Lung microvascular endothelial cell (primary cell): Measurements from ENCODE around the gene RFX1. TPM values are rescaled to one million over a fixed set of nuclear protein-coding genes. Genes with fewer than 3 reads are reported as not detected.

ENCODE experiments used
- DNase-seq, 2 donors: peaks; one replicate each; pipeline versions ENCODE4 v3.0.0 to v3.0.0-alpha.2; 2010; ENCODE audit warnings: low read depth in 2 of 2
- total RNA-seq: library from RNA; depleted of rRNA; stranded (reverse); fragments of >200 nt; gene quantifications from 2 replicates; pipeline ENCODE4 v1.2.1, GENCODE V29; 2014

Gene RFX1
- total RNA-seq, 1 donor from 2014 or later = 2.2 TPM

DNA sequence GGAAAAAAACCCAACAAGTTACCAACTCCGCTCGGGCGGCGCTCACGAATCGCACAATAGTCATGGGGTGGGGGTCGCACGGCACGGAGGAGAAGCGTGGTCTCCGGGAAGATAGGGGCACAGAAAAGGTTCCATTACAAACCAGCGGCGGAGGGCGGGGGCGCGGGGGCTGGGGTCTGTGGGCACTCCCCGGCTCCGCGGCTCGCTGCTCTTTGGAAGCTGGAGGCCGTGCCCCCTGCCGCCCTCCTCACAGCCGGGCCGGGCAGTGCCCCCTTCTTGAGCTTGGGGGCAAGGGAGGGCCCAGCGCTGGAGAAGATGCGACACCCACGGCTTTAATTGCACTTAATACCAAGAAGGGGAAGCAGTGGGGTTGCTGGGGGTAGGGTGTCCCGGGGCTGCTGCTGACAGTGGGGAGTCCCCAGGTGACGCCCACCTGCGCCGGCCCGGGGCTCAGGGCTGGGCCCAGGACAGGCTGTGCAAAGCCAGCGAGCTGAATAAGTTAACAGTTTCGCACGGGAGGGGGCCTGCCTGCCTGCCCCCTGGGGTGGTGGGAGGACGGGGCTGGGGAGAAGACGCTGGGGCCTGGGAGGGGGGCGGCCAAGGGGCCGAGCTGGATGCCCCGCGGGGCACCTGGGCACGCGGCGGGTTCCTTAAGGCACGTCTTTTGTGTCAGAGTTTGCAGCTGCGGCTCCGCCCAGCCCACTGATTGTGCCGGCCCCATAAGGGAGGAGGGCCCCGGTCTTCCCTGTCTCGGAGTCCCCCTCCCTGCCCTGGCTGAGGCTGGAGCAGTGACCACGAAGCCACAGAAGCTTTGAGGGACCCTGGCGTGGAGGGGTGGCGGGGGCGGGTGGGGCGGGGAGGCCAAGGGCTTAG lies 44.1 kb downstream of the RFX1 start:
- DNase-seq = no peak

DNA sequence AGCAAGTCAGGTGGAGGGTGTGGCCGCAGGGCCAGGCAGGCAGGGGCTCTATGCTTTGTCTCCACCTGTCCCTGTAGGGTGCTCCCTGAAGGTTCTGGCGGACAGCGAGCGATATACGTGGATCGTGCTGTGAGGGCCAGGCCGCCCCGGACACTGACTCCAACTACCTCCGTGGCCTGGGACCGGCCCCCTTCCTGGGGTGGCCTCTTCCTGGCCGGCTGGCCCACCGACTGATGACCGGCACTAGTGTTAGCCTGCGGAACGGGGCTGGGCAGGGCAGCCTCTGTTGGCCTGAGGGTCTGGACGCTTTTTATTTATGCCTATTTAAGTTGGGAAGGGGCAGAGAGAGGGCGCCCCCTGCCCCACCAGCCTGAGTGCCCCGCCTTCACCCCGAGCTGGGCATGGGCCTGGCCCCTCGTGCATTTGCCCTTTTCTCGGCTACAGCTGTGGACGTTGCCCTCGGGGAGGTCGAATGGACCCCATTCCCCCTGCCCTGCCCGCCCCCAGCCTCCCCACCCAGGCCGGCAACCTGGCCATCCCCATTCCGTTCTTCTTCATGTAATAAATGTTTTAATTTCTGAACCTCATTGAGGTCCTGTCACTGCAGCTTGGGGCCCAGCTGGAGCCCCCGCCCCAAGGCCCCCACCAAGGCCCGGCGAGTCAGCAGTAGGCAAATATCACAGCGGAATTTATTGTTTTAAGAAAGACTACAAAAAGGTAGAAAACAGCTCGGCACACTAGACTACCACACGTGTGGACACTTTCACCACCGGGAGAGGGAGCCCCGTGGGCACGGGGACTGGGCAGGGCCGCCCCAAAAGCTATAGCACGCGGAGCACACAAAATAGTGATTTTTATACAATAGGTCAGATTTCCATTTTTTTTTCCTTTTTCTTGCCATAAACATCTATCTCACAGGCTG lies 45.0 kb downstream of the RFX1 start:
- no peak for DNase-seq

DNA sequence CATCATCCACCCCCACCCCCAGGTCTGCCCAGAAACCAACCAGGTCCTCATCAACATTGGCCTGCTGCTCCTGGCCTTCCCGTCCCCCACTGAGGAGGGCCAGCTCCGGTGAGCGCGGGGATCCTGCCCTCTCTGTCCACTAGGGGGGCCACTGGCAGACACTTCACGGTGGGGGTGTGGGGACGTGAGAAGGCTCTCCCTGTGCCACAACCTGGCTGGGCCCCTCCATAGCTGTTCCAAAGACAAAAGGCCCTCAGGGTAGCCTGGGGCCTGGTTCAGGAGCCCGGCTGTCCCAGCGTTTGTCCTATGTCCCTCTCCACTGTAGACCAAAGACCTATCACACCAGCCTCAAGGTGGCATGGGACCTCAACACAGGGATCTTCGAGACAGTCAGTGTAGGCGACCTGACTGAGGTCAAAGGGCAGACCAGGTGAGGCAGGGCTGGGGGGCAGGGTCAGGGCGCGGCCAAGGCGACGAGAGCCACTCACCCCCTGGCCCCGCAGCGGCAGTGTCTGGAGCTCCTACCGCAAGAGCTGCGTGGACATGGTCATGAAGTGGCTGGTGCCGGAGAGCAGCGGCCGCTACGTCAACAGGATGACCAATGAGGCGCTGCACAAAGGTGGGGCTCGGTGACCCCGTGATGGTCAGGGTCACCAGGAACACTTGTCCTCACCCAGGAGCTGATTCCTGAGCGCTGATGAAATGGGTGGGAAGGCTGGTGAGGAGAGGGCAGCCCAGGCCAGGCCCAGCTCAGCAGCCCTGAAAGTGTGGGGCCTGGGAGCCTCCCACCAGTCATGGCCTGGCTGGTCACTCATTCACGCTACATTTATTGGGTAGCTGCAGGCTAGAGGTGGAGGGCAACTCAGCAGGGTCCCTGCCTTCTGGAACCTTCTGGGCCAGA lies 45.9 kb downstream of the RFX1 start:
- DNase-seq = peak; percentile 20 to 38

DNA sequence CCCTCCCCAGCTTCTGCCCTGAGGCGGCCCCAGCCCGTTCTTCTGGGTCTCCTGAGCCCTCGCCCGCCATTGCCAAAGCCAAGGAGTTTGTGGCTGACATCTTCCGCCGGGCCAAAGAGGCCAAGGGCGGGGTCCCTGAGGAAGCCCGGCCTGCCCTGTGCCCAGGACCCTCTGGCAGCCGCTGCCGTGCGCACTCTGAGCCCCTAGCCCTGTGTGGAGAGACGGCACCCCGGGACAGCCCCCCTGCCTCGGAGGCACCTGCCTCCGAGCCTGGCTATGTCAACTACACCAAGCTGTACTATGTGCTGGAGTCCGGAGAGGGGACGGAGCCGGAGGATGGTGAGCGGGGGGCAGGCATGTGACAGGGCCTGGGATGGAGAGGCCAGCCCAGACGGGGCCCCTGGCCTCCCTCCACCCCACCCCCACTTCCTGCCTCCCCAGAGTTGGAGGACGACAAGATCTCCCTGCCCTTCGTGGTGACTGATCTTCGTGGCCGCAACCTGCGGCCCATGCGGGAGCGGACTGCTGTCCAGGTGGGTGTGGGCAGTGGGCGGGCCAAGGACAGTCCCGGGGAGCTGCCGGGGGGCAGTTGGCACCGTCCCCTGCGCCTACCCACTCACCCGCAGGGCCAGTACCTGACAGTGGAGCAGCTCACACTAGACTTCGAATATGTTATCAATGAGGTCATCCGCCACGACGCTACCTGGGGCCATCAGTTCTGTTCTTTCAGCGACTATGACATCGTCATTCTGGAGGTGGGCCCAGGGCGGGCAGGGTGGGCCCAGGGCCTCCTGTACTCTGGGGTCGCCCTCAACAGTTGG lies 46.8 kb downstream of the RFX1 start:
- no peak for DNase-seq

DNA sequence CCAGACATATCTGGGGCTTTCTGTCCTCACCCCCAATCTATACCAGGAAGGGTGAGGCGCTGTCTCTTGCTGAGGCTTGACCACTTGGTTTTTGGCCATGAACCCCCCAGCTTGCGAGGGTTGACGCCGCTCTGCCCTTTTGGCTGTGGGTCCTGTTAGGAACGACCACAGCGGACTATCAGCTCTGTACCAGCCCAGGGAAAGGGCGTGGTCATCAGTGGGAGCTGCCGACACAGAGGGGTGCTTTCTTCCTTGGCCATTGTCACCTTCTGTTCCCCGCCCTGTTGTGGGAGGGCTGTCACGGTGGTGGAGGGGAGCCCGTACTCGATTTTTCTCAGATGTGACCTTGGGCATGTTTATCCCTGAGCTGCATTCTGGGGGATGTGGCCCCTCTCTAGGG lies 48.1 kb downstream of the RFX1 start:
- DNase-seq = no peak

DNA sequence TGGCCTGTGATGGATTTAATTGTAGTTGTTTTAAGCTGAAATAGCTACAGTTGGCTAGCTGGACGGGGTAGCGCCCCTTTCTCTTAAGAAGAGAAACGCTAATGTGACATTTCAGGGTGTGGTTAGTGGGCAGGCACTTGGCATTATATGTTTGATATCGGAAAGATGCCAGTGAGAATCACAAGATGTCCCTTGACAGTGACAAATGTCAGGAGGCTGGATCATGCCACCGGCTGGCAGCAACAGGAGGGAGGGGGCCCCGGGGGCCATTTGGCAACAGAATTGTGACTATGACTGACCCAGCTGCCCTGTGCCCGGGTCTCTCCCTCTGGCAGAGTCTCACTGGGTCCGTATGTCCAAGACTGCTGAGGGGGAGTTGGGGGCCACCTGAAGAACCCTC lies 49.1 kb downstream of the RFX1 start:
- DNase-seq = no peak

DNA sequence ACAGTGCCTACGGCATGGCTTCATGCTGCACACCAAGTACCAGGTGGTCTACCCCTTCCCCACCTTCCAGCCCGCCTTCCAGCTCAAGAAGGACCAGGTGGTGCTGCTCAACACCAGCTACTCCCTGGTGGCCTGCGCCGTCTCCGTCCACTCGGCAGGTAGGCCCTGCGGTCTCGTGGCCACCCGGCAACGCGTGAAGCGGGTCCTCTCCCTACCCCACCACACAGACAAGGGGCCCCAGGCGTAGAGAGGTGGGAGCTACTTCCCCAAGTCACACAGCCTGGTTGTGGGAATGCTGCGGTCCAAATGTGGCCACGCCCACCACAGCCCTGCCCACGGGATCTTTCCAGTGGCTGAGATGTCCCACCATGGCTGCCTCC lies 49.8 kb downstream of the RFX1 start:
- DNase-seq = no peak

DNA sequence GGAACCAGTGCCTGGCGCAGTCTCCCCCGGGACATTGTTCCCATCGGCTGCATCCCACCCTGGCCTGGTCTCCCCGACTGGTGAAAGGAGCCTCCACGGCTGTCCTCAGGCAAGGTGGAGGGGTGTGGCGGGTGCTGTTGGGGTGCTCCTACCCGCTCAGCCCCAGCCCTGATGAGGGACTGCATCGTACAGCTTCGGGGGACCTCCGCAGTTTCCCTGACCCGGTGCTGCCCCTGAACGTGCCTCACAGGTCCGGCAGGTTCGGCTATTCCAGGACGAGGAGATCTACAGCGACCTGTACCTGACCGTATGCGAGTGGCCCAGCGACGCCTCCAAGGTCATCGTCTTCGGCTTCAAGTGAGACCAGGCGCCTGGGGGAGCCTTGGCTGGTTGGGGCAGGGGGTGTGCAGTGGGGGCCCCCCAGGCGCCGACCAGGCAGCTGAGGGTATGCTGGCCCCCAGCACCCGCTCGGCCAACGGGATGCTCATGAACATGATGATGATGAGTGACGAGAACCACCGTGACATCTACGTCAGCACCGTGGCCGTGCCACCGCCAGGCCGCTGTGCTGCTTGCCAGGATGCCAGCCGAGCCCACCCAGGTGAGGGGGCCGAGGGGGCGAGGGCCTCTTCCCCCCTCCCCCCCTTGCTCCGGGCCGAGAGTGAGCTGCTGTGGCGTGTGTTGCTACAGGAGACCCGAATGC lies 50.3 kb downstream of the RFX1 start:
- DNase-seq = no peak

DNA sequence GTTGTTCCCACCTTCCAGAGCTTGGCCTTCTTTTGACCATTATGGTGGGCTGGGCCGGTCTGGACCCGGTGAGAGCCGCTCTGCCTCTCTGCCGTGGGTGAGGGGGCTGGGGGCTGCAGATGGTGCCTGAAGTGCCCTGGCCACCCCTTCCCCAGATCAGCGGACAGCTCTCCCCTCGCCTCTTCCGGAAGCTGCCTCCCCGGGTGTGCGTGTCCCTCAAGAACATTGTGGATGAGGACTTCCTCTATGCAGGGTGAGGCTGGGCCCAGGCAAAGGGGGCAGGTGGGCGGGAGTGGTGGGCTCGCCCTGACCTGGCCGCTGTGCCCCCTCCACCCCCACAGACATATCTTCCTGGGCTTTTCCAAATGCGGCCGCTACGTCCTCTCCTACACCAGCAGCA lies 51.9 kb downstream of the RFX1 start:
- no peak for DNase-seq

DNA sequence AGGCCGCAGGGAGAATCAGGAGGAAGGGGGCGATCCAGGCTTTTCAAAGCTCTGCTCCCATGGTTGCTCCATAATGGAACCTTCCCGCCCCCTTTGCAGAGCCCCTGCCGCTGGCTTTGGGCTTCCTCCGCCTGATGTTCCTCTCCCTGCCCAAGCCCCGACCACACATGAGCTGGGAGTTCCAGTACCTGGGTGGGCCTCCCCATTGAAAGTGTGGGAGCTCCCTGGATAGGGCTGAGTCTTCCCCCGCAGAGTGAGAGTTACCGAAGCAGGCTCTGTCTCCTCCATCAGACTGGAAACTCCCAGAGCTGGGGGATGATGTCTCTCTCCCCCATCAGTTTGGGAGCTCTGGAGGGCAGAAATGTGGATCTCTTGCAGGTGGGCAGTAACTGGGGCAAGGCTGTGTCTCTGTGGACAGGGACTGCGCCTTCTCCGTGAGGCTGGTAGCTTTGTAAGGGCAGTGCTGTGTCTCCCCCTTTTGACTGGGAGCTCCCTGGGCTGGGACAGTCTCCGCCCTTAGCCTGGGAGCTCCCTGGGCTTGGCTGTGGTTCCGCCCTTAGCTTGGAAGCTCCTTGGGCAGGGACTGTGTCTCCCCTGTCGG lies 53.1 kb downstream of the RFX1 start:
- DNase-seq = peak; percentile 17 to 54

DNA sequence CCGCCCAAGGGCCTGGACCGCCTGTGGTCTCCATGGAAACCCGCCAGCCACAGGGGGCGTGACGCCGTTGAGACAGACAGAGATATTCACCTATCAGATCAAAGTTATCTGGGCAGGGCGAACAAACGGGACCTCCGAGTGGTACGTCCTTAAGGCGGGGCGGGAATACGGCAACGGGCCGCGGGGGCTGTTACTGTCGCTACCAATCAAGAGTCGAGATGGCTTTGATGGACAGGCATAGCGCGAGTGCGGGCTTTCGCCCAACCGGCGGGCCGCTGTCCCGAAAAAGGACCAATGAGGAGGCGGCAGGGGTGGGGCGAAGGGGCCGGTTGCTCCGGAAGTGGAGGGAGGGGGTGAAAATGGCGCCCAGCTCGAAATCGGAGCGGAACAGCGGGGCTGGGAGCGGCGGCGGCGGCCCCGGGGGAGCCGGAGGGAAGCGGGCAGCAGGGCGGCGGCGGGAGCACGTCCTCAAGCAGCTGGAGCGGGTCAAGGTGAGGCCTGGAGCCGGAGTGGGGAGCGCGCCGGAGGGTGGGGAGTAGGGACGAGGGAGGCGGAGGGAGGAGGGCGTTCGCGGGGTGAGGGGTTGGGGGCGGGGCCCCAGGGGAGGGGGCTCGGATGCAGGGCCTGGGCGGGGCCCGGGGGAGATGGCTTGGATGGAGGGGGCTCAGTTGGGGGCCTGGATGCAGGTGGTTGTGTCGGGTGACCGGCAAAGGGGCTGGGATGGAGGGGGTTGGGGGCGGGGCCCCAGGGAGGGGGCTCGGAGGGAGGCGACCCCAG lies 53.8 kb downstream of the RFX1 start, which contains the start of gene DCAF15:
Gene DCAF15 (plus strand): TSS at position 356 of the 777 bp plus-strand sequence. CDS start 4 bp downstream, at position 360.
- DNase-seq = peak; percentile 100

DNA sequence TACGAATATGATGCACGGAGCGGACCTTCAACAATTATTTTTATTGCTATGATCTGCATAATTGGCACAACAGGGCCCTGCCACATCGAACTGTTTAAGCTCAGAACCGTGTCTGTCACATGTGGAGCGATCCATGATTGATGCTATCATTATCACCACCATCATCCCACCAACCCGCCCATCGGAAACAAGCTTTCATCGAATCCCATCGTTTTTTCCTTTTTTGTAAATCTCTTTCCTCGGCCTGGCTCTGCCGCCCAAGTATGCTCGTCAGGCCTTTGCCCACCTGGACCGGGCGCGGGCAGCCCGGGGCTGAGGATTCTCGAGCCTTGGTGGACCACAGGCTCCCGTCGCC lies 54.3 kb downstream of the RFX1 start:
- DNase-seq = no peak

DNA sequence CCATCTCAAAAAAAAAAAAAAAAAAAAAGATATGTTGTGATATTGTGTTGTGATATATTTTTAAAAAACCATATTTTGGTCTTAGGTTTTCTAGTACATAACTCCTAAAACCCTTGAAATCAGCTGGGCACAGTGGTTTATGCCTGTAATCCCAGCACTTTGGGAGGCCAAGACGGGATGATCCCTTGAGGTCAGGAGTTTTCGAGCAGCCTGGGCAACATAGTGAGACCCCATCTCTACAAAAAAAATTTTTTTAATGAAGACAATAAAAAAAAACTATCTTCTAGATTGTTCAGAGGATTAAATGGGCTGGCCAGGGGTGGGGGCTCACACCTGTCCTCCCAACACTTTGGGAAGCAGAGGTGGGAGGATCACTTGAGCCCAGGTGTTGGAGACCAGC lies 55.1 kb downstream of the RFX1 start:
- no peak for DNase-seq

DNA sequence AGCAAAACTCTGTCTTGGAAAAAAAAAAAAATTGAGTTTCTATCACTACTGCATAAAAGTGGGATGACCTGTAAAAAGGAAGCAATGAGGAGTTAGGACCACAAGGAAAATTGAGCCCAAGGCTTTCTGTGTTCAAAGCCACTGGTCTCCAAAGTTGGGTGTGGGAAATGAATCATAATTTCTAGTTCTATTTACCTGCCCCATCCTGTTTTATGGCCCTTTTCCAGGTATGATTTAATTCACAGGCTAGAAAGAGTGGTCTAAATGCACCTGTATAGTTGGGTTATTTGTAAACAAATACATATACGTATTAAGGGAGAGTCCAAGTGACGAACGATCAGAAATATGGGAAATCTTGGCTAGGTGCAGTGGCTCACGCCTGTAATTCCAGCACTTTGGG lies 59.7 kb downstream of the RFX1 start:
- no peak for DNase-seq

DNA sequence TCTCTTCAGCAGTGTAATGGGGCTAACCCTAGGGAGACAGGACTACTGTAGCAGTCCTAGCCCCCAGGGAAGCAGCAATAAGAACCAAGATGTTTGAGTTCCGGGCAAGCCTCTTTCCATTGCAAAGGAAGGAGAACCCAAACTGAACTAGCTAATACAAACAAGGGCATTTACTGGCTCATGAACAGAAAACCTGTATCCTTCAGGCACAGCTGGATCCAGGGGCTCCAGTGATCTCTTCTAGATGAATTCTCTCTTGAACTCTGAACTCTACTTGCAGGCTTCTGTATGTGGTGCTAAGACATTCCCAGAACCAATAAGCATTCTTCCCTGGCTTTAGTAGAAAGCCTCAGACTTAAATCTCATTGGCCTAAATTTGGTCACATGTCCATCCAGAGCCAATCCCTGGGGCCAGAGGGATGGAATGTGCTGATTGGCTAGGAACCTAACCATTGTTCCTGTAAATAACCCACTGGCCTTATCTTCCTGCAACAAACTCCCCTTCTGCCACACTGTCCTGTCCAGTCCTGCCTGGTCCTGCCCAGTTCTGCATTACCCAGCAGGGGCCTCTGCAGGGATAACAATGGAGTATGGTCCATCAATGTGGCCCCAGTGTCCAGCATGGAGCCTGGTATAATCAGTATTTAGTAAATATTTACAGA lies 64.0 kb downstream of the RFX1 start:
- DNase-seq = no peak

DNA sequence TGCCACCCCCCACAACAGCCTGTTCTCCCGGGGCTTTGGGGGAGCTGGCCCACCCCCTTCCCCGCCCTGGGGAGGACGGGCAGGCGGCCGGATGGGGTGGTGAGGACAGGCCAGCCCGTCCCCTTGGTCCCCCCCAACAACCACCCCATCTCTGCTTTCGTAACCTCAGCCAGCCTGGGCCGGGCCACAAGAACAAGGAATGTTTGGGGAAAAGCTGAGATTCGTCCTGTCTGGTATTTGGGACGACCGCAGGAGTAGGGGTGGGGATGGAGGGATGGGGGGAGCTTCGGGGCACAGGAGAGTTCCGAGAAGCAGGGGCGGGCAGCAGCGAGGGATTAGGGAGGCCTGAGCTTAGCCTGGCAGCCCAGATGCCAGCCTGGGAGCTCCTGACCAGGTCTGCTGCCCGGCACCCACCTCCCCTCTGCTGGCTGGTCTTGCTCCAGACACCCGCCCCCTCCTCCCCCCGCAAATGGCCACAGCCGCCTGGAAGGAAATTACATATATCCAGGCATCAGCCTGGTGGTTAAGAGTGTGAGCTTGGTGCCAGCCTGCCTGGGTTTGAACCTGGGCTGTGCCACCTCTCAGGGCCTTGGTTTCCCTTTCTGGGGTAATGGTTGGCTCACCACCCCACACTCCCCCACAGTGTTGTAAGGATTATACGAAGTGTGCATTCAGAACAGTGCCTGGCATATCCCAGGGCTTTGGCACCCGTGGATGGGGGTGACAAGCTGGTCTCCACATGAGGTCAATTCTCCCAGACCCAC lies 67.6 kb downstream of the RFX1 start, which contains the start of gene PODNL1:
Gene PODNL1 (minus strand): TSS at position 117 of the 764 bp plus-strand sequence. CDS start 236 bp downstream, outside the sequence.
- DNase-seq = no peak
